ENCODE measurements around the gene PCDHB11.
"Not testable (repeated sequence)": the region's sequence is repeated elsewhere in the genome, so short reads cannot be mapped to it uniquely, and the experiment has no call there.

The PCDHB11 gene

DNA sequence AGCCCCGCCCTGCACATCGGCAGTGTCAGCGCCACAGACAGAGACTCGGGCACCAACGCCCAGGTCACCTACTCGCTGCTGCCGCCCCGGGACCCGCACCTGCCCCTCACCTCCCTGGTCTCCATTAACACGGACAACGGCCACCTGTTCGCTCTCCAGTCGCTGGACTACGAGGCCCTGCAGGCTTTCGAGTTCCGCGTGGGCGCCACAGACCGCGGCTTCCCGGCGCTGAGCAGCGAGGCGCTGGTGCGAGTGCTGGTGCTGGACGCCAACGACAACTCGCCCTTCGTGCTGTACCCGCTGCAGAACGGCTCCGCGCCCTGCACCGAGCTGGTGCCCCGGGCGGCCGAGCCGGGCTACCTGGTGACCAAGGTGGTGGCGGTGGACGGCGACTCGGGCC lies 47.5 kb downstream of the PCDHB11 start:
- DNase-seq = not testable (repeated sequence)

DNA sequence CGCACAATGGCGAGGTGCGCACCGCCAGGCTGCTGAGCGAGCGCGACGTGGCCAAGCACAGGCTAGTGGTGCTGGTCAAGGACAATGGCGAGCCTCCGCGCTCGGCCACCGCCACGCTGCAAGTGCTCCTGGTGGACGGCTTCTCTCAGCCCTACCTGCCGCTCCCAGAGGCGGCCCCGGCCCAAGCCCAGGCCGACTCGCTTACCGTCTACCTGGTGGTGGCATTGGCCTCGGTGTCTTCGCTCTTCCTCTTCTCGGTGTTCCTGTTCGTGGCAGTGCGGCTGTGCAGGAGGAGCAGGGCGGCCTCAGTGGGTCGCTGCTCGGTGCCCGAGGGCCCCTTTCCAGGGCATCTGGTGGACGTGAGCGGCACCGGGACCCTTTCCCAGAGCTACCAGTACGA lies 48.0 kb downstream of the PCDHB11 start:
- not testable (repeated sequence) for DNase-seq

DNA sequence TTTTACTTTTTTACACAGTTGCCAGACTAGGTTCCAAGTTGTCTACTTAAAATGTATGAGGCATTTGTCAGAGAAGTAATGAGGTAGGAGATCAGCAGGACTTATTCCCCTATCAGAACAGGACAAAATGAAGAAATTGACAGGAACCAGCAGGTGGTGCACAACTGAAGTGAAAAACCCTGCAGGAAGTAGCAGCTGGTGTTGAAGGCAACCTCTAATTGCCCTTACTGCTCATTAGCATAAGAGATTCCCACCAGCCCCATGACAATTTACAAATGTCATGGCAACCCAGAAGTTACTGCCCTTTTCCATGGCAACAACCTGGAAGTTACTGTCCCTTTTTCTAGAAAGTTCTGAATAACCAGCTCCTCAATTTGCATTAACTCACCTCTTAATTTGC lies 51.1 kb downstream of the PCDHB11 start:
- no peak for DNase-seq

Data from DMS53 (cell line).